IPS DF 19.7 (cell line): ENCODE measurements around the gene CADM2.
A peak's percentile ranks its signal among the peaks of the same experiment; 100 is the strongest.

Experiments used
- DNase-seq: peaks from one replicate; pipeline ENCODE4 v3.0.0-alpha.2; 2013; ENCODE audit warnings: low read depth, low spot score

CADM2 gene

GRCh38 chr3:84984429-84984828, 25.6 kb downstream of the CADM2 start:
- DNase-seq = no peak

GRCh38 chr3:84985795-84986194, 27.0 kb downstream of the CADM2 start:
- no peak for DNase-seq

GRCh38 chr3:84987706-84988504, 29.1 kb downstream of the CADM2 start:
- no peak for DNase-seq

- no peak for DNase-seq
Observed at GRCh38 chr3:84989102-84989501, 30.3 kb downstream of the CADM2 start.

- DNase-seq = no peak
Observed at GRCh38 chr3:84991422-84991900, 32.7 kb downstream of the CADM2 start.

GRCh38 chr3:84993956-84994355, 35.2 kb downstream of the CADM2 start:
- no peak for DNase-seq

GRCh38 chr3:84998545-84998944, 39.8 kb downstream of the CADM2 start:
- no peak for DNase-seq

- DNase-seq = no peak
Observed at GRCh38 chr3:85003479-85003878, 44.7 kb downstream of the CADM2 start.

- no peak for DNase-seq
Observed at GRCh38 chr3:85004147-85004546, 45.4 kb downstream of the CADM2 start.

- no peak for DNase-seq
Observed at GRCh38 chr3:85005946-85006345, 47.2 kb downstream of the CADM2 start.

- no peak for DNase-seq
Observed at GRCh38 chr3:85007195-85008094, 48.7 kb downstream of the CADM2 start.

GRCh38 chr3:85020828-85021227, 62.0 kb downstream of the CADM2 start:
- no peak for DNase-seq

GRCh38 chr3:85030052-85030451, 71.3 kb downstream of the CADM2 start:
- peak; percentile 7 for DNase-seq

- no peak for DNase-seq
Observed at GRCh38 chr3:85037203-85037602, 78.4 kb downstream of the CADM2 start.

GRCh38 chr3:85041001-85041400, 82.2 kb downstream of the CADM2 start:
- no peak for DNase-seq

- no peak for DNase-seq
Observed at GRCh38 chr3:85041562-85042055, 82.8 kb downstream of the CADM2 start.

- no peak for DNase-seq
Observed at GRCh38 chr3:85050821-85051220, 92.0 kb downstream of the CADM2 start.

- no peak for DNase-seq
Observed at GRCh38 chr3:85051786-85052185, 93.0 kb downstream of the CADM2 start.

- DNase-seq = no peak
Observed at GRCh38 chr3:85053626-85054025, 94.8 kb downstream of the CADM2 start.

GRCh38 chr3:85054579-85054978, 95.8 kb downstream of the CADM2 start:
- DNase-seq = no peak

GRCh38 chr3:85068911-85069310, 110.1 kb downstream of the CADM2 start:
- DNase-seq = no peak

GRCh38 chr3:85074003-85074402, 115.2 kb downstream of the CADM2 start:
- DNase-seq = no peak
